OCI-M1 (cell line): ENCODE results near the gene UBE2E2.

Source experiments
- DNase-seq: peaks from one replicate; lab custom pipeline; 2025; lab: John Stamatoyannopoulos, UW

Gene UBE2E2

DNA sequence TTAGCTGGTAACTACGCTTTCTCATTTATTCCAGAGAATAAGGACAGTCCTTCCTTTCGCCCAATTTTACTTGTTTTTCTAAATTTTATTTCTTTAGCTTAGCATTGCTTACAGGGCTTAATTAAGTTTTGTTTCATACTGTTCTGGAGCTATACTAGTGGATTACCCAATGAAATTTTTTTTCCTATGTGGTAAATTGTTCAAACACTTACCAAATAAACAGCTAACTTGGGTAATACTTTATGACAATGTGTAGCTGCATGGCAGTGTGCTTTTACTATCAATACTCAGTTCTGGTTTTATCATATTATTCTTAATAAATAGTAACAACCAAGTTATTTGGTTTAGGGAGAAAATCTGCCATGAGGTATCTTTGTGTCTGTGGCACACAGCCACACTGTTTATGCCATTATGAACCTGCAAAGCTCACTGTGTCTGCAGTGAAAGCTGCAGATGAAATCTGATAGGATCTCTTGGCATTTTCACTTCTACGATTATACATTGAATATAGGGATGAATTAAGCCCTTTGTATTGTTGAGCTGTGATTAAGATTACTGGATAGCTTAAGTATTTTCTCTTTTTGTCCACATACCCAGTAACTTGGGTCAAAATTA is 37.2 kb downstream of the UBE2E2 start:
- no peak for DNase-seq

DNA sequence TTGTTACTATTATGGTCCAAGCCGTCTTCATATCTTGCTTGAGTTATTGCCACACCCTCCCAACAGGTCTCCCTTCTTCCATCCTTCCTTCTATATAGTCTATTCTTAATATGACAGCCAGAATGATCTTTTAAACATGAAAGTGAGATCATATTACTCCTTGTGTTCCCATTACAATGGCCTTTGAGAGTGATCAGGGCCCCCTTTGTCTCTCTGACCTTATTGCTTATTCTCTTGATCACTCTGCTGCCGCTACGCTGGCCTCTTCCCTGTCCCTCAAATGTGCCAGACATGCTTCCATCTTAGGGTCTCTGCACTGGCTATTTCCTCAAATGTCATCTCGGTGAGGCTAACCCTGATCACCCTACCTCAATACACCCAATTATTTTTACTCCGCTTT is 38.1 kb downstream of the UBE2E2 start:
- no peak for DNase-seq

DNA sequence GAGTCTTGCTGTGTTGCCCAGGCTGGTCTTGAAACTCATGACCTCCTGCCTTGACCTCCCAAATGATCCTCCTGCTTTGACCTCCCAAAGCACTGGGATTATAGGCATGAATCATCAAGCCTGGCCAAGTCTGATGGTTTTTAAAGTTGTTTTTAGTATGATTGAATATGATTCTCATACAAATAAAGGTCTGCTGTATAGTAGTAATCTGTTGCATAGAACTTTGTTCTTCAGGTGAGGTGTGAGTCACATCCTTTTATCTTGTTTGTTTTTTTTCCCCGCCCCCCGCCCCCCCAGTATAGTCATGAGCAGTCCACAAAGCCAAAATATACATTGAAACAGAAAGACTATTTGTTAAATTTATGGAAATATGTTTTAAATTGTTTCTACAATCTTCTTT is 39.0 kb downstream of the UBE2E2 start:
- no peak for DNase-seq

DNA sequence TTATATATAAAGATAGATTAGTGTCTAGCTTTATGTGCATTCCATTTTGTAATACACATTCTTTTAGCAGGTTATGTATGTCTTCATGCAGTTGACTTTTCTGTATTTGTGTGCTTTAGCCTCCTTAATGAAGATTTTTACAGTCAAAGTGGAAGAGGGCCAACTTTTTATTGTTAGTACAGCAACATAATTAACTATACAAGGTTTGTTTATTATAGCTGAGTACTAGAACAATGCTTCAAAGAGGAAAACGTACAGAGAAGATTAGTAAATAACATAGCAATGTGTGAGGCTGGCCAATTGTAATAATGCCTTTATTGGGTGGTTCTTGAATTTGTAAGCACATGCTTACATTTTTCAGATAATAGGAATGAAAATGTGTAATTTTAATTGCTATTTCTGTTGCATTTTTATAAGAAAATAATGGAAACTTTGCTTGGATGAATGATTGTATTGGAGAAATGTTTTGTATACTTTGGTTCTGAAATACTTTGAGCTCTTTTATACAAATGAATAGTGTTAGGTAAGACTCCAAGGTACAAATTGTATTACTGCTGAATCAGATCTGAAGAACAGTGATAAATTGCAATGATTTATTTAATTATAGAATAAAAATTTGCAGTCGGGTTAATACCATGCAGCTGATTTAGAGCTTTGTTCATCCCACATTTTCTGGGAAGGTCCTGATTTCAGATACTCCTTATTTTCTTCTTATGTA is 41.4 kb downstream of the UBE2E2 start:
- no peak for DNase-seq

DNA sequence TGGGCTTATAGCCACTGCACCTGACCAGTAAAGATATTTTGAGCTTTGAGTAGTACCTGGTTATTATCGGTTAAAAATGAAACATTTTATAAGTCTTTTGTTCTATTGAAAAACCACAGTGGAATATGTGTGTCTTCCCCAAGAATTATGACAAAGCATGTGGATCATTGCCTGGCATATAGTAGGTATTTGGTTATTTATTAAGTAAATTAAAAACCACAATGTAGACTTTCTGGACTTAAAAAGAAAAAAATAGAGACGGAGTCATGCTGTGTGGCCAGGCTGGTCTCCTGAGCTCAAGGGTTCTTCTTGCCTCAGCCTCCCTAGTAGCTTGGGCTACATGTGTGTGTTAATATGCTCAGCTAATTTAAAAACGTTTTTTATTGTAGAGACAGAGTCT is 43.5 kb downstream of the UBE2E2 start:
- DNase-seq: no peak

DNA sequence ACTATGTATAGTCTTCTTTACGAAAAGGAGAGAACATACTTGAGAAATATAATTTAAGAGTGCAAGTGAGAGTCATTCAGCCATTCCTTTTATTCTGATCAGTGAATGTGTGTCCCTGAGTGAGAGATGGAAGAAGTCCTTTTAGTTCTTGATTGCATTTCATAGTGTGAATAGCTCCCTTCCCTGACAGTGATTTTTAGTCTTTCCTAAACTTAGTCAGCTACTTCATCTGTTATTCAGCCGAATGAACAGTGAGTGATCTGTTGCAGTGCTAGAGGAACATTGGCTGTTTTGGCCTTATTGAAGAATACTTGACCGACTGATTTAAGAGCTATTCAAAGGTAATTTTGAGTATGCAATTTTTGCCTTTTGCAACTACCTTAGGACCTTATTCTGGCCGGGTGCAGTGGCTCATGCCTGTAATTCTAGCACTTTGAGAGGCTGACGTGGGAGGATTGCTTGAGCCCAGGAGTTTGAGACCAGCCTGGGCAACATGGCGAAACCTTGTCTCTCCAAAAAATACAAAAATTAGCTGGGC is 45.5 kb downstream of the UBE2E2 start:
- DNase-seq: no peak

DNA sequence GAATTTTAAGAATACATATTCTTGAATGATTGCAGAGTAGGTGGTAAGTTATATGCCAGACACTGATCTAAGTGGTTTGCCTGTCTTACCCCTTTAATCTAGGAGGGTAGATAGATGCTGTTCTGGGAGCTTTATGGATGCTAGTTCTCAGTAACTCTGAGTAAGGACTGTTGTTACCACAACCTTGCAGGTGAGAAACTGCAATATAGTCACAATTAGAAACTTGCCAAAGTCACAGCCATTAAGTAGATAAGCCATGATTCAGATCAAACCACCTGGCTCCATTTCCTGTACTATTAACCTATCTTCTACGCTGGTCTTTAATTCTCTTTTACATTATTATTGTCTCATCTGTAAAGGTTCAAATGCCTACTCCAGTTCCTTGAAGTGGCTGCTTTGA is 46.8 kb downstream of the UBE2E2 start:
- no peak for DNase-seq

DNA sequence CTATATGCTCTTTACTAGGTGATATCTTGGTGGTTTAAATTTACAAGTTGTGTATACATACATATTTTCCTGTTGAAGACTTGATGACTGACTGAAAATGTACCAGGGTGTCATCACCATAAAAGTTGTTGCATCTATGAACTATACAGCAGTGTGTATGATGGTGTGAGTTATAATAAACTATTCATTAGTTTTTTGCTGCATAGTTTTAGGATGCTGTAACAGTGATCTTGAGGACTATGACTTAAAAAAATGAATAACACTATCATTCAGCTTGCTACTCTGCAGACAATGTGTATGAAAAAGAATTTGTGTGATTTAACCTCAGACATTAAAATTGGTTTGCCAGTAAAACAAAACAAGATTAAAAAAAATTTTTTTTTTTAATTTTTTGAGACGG is 49.0 kb downstream of the UBE2E2 start:
- no peak for DNase-seq

DNA sequence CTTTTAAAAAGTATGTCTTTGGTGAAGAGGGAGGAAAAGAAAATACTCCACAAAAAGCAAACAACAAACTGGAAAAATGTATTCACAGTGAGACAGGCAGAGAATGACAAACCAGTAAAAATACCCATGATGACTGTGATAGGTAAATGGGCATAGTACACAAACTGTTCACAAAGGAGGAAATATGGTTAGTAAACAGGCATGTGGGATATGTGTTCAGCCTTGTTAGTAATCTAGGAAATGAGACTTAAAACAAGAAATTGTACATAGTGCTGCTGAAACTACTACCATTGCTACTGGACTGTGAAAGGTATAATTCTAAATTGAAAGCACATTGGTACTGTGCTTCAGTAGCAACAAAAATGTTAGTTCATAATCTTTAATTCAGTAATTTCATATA is 50.1 kb downstream of the UBE2E2 start:
- DNase-seq: no peak

DNA sequence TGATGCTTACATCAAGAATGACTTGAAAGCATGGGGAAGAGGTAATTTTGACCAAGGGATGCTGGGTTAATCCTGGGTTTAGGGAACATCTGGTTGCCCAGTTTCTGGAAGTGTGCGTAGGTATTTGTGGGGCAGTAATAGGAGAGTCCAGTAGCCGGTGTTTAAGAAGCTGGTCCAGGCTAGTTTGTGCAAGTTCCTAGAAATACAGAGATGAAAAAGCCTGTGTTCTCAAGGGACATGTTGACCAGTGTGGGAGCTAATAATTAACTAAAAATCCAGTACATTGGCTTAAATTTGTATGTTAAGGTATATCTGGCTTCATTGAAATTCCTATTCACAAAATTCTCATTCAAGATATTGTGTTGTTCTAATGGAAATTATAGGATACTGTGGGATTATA is 51.2 kb downstream of the UBE2E2 start:
- DNase-seq: no peak

DNA sequence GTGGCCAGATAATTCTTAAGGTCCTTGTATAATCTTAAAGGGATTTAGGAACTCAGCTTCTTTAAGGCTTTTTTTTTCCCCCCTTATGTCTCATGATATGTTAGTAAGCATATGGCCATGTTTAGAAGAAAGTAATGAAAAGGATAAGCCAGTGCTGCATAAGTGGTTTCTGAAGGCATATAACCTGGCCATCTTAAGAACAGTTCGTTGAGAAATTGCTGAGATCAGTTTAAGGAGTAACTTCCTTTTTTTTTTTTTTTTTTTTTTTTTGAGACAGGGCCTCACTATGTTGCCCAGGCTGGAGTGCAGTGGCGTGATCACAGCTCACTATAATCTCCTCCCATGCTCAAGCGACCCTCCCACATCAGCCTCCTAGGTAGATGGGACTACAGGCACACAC is 51.7 kb downstream of the UBE2E2 start:
- DNase-seq: peak; percentile 39

DNA sequence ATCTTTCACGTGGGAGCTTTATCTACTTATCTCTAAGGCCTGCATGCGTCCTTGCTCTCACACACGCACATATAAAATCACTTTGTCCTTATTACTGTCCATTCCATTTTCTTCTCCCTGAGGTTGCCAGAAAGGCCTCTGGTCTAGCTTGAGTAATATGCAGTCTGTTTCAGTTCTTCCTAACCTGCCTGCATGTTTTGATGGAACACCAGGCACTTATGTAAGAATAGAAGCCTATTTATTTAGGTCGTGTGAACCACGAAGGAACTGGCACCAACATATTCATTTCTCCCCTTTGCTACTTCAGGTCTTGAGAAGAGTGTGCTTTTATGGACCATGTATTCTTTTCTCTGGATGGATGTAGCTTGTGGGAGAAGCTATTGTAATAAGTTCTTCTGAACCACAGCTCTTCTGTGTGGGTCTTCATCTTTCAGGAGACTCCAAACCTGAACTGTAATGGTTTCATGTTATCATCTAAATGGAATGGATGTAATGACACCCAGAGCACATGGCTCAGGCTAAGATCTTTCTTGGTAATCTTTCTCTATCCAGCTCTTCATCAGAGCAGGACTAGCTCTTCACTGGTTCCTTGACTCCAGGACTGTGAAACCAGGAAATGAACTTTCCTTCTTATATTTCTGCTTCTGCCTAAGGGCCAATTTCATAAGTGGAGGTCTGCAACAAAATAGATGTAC is 53.8 kb downstream of the UBE2E2 start:
- DNase-seq: no peak

DNA sequence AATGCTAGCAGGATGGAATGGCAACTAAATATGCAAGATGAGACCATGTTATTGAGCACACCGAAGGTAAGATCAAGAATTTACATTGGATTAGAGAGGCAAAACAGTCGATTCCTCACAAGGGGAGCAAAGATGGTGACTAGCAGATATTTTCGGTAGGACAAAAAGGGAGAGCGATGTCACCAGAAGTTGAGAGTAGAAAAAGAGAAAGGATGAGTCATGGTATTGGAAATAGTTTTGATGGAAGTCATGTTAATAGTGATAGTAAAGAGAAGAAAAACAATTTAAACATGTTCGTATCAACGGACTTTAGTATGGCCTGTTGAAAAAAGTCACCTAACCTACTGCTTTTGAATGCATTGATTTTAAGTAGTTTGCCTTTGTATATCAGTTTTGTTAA is 55.0 kb downstream of the UBE2E2 start:
- no peak for DNase-seq

DNA sequence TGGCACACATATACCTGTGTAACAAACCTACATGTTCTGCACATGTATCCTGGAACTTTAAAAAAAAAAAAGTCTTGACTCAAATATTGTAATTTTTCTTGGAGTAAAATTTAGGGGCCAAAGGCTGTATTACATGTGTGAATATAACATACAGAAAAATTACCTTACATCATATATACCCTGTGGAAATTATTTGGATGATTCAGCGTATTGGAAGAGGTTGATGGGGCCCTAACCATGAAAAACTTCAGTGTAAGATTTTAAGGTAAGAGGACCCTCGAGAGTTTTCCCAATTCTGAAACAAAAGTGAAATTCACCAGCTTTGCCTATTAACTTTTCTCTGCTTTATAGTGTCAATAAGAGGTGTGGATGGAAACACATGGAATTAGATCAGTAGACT is 56.4 kb downstream of the UBE2E2 start:
- no peak for DNase-seq

DNA sequence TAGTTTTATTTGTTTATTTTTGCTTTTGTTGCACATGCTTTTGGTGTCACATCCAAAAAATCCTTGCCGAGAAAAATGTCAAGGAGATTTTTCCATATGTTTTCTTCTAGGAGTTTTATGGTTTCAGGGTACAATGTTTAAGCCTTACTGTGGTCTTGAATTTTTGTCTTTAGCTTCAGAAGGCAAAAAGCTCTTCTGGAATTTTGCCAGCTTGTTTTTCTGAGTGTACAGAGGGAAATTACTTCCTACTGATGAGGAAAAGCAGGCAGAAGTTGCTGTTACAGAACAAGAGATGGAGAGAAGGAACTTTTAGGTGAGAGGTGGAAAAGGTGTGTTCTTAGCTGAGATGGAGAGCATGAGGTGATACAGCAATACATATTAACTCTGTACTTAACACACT is 59.6 kb downstream of the UBE2E2 start:
- DNase-seq: no peak

DNA sequence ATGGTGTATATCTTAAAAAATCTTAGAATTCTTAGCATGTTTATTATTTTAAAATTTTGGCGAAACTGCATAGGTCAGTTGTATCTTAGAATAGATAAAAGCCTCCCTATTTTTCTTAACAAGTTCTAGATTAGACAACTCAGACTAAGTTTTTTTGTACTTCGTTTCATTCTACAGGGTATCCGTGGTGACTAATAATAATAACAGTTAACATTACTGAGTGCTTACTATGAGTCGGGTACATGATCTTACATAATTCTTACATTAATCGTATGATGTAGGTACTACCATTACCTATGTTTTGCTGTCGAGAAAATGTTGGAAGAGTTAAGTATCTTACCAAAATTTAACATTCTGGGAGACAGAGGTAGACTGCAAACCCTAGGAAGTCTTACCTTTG is 60.7 kb downstream of the UBE2E2 start:
- no peak for DNase-seq

DNA sequence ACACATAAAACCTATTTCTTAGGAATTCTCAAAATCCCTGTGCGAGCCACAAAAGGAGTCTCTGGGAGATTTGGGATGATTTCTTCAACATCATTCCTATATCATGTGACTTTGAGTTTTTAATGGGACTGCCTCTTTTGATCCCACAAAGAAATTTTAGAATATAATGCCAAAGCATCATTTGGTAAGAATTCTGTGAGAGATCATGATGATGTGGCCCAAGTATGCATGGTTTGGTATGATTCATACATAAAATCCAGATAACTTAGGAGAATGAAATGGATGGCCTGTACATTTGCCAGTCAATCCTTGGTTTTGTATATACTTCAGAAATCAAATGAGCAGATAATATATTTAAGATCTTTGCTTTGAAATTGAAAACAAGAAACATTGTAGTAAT is 61.3 kb downstream of the UBE2E2 start:
- no peak for DNase-seq

DNA sequence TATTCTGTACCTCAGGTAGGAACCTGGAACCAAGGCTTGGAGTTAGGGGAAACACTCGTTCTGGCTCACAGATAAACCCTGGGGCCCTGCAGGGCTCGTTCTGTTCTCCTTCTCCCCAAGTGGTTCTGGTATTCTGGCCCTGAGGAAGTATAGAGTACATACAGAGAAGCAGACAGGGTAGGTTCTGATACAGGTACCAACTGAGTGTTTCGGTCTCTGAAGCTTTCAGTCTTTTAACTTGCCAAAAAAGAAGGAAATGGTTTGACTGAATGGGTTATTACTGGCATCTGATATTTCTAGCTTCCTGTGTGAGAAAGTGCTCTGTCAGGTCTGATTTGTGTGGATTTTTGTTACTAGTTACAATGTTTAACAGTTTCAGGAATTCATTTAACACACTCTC is 67.3 kb downstream of the UBE2E2 start:
- DNase-seq: no peak

DNA sequence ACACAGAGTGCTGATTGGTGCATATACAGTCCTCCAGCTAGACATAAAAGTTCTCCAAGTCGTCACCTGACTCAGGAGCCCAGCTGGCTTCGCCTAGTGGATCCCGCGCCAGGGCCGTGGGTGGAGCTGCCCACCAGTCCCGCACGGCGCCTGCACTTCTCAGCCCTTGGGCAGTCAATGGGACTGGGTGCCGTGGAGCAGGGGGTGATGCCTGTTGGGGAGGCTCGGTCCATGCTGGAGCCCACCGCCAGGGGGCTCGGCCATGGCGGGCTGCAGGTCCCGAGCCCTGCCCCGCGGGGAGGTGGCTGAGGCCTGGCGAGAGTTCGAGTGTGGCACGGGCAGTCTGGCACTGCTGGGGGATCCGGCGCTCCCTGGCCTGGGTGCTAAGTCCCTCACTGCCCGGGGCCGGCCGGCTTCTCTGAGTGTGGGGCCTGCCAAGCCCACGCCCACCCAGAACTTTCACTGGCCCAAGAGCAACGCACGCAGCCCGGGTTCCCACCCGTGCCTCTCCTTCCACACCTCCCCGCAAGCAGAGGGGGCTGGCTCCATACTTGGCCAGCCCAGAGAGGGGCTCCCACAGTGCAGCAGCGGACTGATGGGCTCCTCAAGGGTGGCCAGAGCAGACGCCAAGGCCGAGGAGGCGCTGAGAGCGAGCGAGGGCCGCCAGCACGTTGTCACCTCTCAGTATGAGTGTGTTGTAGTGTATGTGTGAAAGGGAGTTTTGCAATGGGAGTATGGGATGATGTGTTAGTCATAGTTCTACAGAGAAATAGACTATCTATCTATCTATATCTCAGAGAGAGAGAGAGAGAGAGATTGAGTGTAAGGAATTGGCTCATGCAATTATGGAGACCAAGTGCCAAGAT is 69.0 kb downstream of the UBE2E2 start:
- DNase-seq: no peak

DNA sequence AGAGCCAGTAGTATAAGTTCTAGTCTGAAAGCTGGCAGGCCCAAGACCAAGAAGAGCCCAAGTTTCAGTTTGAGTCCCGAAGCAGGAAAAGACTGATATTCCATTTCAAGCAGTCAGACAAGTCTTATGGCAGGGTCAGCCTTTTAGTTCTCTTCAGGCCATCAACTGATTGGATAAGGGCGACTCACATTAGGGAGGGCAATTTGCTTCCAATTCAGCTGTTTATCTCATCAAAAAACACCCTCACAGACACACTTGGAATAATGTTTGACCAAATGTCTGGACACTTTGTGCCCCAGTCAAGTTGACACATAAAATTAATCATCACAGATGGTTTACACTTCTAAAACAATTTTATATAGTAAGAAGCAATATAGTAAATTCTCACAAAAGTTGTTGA is 69.7 kb downstream of the UBE2E2 start:
- no peak for DNase-seq

DNA sequence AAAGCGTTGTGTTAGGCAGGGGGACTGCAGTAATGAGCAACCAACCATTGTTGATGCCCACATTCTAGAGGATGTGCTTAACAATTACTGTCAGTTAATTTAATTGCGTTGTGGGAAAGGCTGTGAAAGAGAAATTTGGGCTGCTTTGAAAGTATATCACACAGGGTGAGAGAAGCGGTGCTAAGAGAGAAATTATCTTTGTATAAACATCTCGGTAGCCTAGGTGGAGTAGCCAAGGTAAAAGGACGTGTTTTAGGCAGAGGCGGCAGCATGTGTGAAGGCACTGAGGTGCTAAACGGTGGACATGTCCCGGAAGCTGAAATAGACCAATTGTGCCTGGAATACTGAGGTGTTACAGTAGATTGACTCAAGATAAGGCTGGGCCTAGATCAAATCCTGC is 71.9 kb downstream of the UBE2E2 start:
- no peak for DNase-seq

DNA sequence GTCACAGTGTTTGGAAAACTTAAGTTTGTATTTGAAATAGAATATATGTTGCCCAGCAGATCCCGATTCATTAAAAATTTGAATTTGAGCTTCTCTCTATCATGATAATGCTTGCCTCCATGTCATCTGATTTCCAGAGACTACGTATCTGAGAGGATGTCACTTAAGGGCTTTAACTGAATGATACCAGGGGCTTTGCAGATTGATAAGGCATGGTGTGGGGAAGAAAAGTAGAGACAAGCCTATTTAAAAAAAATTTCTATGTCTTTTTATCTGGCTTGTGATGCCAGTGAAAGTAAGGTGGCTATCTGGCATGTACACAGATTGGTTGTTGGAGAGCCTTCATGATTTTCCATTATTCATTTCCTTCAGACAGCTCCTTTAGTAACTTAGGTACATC is 72.7 kb downstream of the UBE2E2 start:
- DNase-seq: no peak
